WTC11 (cell line): Measurements from ENCODE around the gene DDRGK1.

Experiments
- CREM ChIP-seq: sonication (generic); formaldehyde crosslinking; IDR thresholded peaks from 2 replicates; pipeline ENCODE4 v1.8.1; 2022; ENCODE audit warnings: mild to moderate bottlenecking, missing genetic modification reagents, moderate library complexity
- IRF2 ChIP-seq: sonication (generic); formaldehyde crosslinking; IDR thresholded peaks from 2 replicates; pipeline ENCODE4 v1.8.0; 2022; ENCODE audit warnings: low read depth, missing genetic modification reagents, borderline replicate concordance
- MXD4 ChIP-seq: fragments of 250-450 bp; sonication (Bioruptor Pico); IDR thresholded peaks from 2 replicates; pipeline ENCODE4 v1.8.0; 2021; ENCODE audit warnings: mild to moderate bottlenecking, moderate library complexity, borderline replicate concordance
- NR2C2 ChIP-seq: sonication (generic); formaldehyde crosslinking; IDR thresholded peaks from 2 replicates; pipeline ENCODE4 v1.8.0; 2022; ENCODE audit warnings: mild to moderate bottlenecking, missing genetic modification reagents
- NR3C1 ChIP-seq: sonication (generic); formaldehyde crosslinking; conservative IDR thresholded peaks from 2 replicates; pipeline ENCODE4 v1.8.1; 2023; ENCODE audit warnings: low read depth, mild to moderate bottlenecking, missing genetic modification reagents
- SP1 ChIP-seq: sonication (generic); formaldehyde crosslinking; conservative IDR thresholded peaks from 2 replicates; pipeline ENCODE4 v1.8.1; 2022; ENCODE audit warnings: missing genetic modification reagents
- TEAD1 ChIP-seq: sonication (generic); formaldehyde crosslinking; IDR thresholded peaks from 2 replicates; pipeline ENCODE4 v1.8.0; 2022; ENCODE audit warnings: mild to moderate bottlenecking, missing genetic modification reagents
- TP53 ChIP-seq: sonication (generic); formaldehyde crosslinking; IDR thresholded peaks from 2 replicates; pipeline ENCODE4 v1.8.1; 2023; ENCODE audit warnings: mild to moderate bottlenecking, missing genetic modification reagents
- ZNF121 ChIP-seq: sonication (generic); formaldehyde crosslinking; IDR thresholded peaks from 2 replicates; pipeline ENCODE4 v1.8.0; 2023; ENCODE audit warnings: missing genetic modification reagents
- ZNF317 ChIP-seq: sonication (generic); formaldehyde crosslinking; IDR thresholded peaks from 2 replicates; pipeline ENCODE4 v1.8.1; 2023; ENCODE audit warnings: low read depth, mild to moderate bottlenecking, moderate library complexity, missing genetic modification reagents, borderline replicate concordance
- TF ChIP-seq, protein P1 (sequence below): fragments of 200-600 bp; IDR thresholded peaks from 2 replicates; pipeline ENCODE4 v1.8.0; 2022; ENCODE audit warnings: antibody characterized with exemption
- TF ChIP-seq, protein P2 (sequence below): sonication (generic); formaldehyde crosslinking; IDR thresholded peaks from 2 replicates; pipeline ENCODE4 v1.8.1; 2023; ENCODE audit warnings: mild to moderate bottlenecking, missing genetic modification reagents, moderate library complexity
- TF ChIP-seq, protein P3 (sequence below): sonication (generic); formaldehyde crosslinking; IDR thresholded peaks from 2 replicates; pipeline ENCODE4 v1.8.0; 2022; ENCODE audit warnings: mild to moderate bottlenecking, missing genetic modification reagents
- TF ChIP-seq, protein P4 (sequence below): sonication (generic); formaldehyde crosslinking; IDR thresholded peaks from 2 replicates; pipeline ENCODE4 v1.8.0; 2022; ENCODE audit warnings: mild to moderate bottlenecking, missing genetic modification reagents

DNA sequence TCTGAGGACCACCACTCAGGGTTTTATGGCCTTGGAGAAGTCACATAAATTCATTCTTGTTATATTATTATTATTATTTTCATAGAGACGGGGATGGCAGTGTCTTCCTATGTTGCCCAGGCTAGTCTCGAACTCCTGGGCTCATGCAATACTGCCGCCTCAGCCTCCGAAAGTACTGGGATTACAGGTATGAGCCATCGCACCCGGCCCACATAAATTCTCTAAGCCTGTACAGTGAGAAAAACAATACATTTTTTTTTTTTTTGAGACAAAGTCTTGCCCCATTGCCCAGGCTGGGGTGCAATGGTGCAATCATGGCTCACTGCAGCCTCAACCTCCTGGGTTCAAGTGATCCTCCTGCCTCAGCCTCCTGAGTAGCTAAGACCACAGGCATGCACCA, 44.1 kb downstream of the DDRGK1 start:
- TF ChIP-seq CREM (no peak), ZNF121 (CRISPR knock-in tag) (no peak), IRF2 (CRISPR knock-in tag) (no peak), NR2C2 (CRISPR knock-in tag) (no peak), SP1 (CRISPR knock-in tag) (no peak), TP53 (CRISPR knock-in tag) (no peak), ZNF317 (CRISPR knock-in tag) (no peak), TEAD1 (CRISPR knock-in tag) (no peak), MXD4 (no peak), NR3C1 (CRISPR knock-in tag) (no peak)
- TF ChIP-seq, protein P1, sequence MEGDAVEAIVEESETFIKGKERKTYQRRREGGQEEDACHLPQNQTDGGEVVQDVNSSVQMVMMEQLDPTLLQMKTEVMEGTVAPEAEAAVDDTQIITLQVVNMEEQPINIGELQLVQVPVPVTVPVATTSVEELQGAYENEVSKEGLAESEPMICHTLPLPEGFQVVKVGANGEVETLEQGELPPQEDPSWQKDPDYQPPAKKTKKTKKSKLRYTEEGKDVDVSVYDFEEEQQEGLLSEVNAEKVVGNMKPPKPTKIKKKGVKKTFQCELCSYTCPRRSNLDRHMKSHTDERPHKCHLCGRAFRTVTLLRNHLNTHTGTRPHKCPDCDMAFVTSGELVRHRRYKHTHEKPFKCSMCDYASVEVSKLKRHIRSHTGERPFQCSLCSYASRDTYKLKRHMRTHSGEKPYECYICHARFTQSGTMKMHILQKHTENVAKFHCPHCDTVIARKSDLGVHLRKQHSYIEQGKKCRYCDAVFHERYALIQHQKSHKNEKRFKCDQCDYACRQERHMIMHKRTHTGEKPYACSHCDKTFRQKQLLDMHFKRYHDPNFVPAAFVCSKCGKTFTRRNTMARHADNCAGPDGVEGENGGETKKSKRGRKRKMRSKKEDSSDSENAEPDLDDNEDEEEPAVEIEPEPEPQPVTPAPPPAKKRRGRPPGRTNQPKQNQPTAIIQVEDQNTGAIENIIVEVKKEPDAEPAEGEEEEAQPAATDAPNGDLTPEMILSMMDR: no peak
- TF ChIP-seq, protein P2, sequence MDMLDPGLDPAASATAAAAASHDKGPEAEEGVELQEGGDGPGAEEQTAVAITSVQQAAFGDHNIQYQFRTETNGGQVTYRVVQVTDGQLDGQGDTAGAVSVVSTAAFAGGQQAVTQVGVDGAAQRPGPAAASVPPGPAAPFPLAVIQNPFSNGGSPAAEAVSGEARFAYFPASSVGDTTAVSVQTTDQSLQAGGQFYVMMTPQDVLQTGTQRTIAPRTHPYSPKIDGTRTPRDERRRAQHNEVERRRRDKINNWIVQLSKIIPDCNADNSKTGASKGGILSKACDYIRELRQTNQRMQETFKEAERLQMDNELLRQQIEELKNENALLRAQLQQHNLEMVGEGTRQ (CRISPR knock-in tag): no peak
- TF ChIP-seq, protein P3, sequence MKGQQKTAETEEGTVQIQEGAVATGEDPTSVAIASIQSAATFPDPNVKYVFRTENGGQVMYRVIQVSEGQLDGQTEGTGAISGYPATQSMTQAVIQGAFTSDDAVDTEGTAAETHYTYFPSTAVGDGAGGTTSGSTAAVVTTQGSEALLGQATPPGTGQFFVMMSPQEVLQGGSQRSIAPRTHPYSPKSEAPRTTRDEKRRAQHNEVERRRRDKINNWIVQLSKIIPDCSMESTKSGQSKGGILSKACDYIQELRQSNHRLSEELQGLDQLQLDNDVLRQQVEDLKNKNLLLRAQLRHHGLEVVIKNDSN (CRISPR knock-in tag): no peak
- TF ChIP-seq, protein P4, sequence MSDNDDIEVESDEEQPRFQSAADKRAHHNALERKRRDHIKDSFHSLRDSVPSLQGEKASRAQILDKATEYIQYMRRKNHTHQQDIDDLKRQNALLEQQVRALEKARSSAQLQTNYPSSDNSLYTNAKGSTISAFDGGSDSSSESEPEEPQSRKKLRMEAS (CRISPR knock-in tag): no peak
